Chondrocyte (in vitro differentiated cells): ENCODE results near the gene VEGFB. TPM values are rescaled to one million over a fixed set of nuclear protein-coding genes. Genes with fewer than 3 reads are reported as not detected.
A peak's percentile ranks its signal among the peaks of the same experiment; 100 is the strongest.

ENCODE experiments used
- DNase-seq: peaks from one replicate; pipeline ENCODE4 v3.0.0; 2021; ENCODE audit warnings: mixed read lengths, low spot score
- H3K27ac Mint-ChIP-seq: one replicate; pipeline ENCODE4 v1.8.0; 2021; ENCODE audit warnings: mild to moderate bottlenecking, moderate library complexity, mixed read lengths; ENCODE audit not compliant: unreplicated experiment
- H3K27me3 Mint-ChIP-seq: 2 replicates; pipeline ENCODE4 v1.8.0; 2021; ENCODE audit warnings: low read depth, mixed read lengths
- H3K36me3 Mint-ChIP-seq: 2 replicates; pipeline ENCODE4 v1.8.0; 2021; ENCODE audit warnings: low read depth, mixed read lengths
- H3K4me1 Mint-ChIP-seq: 2 replicates; pipeline ENCODE4 v1.8.0; 2021; ENCODE audit warnings: low read depth, mild to moderate bottlenecking, mixed read lengths
- H3K4me3 Mint-ChIP-seq: one replicate; pipeline ENCODE4 v1.8.0; 2021; ENCODE audit warnings: mild to moderate bottlenecking, moderate library complexity, mixed read lengths; ENCODE audit not compliant: unreplicated experiment
- H3K9me3 Mint-ChIP-seq: 2 replicates; pipeline ENCODE4 v1.8.0; 2021; ENCODE audit warnings: low read depth, mixed read lengths
- CTCF ChIP-seq: fragments of 200-600 bp; sonication (generic); IDR thresholded peaks from 2 replicates; pipeline ENCODE4 v1.5.0; 2021; ENCODE audit warnings: antibody characterized with exemption, mild to moderate bottlenecking, moderate library complexity
- total RNA-seq: library from RNA; stranded (reverse); gene quantifications from 3 replicates; pipeline ENCODE4 v1.2.1, GENCODE V29; 2021

The VEGFB gene
- total RNA-seq, 1 donor from 2014 or later = 165 TPM

GRCh38 chr11:64264371-64264852 is 30.0 kb downstream of the VEGFB start:
- H3K4me1 Mint-ChIP-seq = peaks cover 21% of the 10 kb centered on the region
- peaks cover 26% of the 10 kb centered on the region for H3K36me3 Mint-ChIP-seq
- H3K27ac Mint-ChIP-seq = no peak overlapping the region
- H3K4me3 Mint-ChIP-seq = no peak overlapping the region
- no peak for DNase-seq
- H3K27me3 Mint-ChIP-seq = no peaks in the 10 kb centered on the region
- H3K9me3 Mint-ChIP-seq = no peaks in the 10 kb centered on the region
- TF ChIP-seq CTCF = no peak

- peaks cover 17% of the 10 kb centered on the region for H3K36me3 Mint-ChIP-seq
- no peak overlapping the region for H3K4me3 Mint-ChIP-seq
- H3K27me3 Mint-ChIP-seq = no peaks in the 10 kb centered on the region
- H3K27ac Mint-ChIP-seq = no peak overlapping the region
- no peak for TF ChIP-seq CTCF
- H3K9me3 Mint-ChIP-seq = no peaks in the 10 kb centered on the region
- DNase-seq = no peak
- peaks cover 21% of the 10 kb centered on the region for H3K4me1 Mint-ChIP-seq
These were observed 31.1 kb downstream of the VEGFB start for GRCh38 chr11:64265176-64266160.

- no peak for DNase-seq
- Mint-ChIP-seq H3K4me1 (peaks cover 21% of the 10 kb centered on the region), H3K27ac (no peak overlapping the region), H3K27me3 (no peaks in the 10 kb centered on the region), H3K36me3 (peaks cover 17% of the 10 kb centered on the region), H3K4me3 (no peak overlapping the region), H3K9me3 (no peaks in the 10 kb centered on the region)
- no peak for TF ChIP-seq CTCF
These were observed 32.0 kb downstream of the VEGFB start for GRCh38 chr11:64266339-64266738.

DNA sequence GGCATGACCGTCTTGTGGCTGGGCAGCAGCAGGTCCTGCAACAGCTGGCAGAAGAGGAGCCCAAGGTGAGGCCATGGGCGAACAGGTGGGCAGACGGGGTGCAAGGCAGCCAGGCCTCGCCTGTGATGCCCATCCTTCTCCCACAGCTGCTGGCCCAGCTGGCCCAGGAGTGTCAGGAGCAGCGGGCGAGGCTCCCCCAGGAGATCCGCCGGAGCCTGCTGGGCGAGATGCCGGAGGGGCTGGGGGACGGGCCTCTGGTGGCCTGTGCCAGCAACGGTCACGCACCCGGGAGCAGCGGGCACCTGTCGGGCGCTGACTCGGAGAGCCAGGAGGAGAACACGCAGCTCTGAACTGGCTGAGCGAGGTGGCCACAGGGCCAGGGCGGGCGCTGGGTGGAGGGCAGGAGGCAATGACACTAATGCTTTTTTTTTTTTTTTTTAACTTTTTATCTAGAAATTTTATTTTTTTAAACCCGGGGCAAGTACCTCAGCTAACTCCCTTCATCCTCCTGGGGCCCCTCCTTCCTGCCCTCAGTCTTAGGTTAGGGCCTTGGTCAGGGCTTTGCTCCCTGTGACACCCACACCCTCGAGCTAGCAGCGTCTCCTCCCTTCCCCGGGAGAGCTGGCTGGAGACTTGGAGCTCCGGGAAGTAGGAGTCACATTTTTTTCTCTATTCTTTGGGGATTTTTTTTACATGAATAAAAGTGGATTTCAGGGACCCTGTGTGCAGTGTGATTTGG is 33.0 kb downstream of the VEGFB start:
- no peaks in the 10 kb centered on the region for H3K9me3 Mint-ChIP-seq

More for the DNA sequence above, 33.0 kb downstream of the VEGFB start:
- Mint-ChIP-seq H3K4me1 (peaks cover 29% of the 10 kb centered on the region), H3K36me3 (peaks cover 14% of the 10 kb centered on the region), H3K27ac (peak overlapping the region; percentile 99), H3K27me3 (no peaks in the 10 kb centered on the region), H3K4me3 (no peak overlapping the region)
- no peak for DNase-seq
- no peak for TF ChIP-seq CTCF
